HCT116 (cell line): Measurements from ENCODE around the gene TIGD2. TPM values are rescaled to one million over a fixed set of nuclear protein-coding genes. Genes with fewer than 3 reads are reported as not detected.

Experiments used
- ATAC-seq: fragments of 200-7000 bp; cut with Tn5 transposase; 2 replicates; pipeline ENCODE4 v1.9.1; 2020; ENCODE audit warnings: mild to moderate bottlenecking, moderate library complexity
- BruUV-seq: library from RNA; stranded (reverse); fragments of 400-500 nt; replicated peaks from 2 replicates; lab custom pipeline; 2021; lab: Mats Ljungman, UMichigan
- CTCF ChIA-PET: fragments of 300-600 bp; sonication (Branson Sonifier 250); formaldehyde crosslinking; loops from one replicate; lab custom pipeline; 2021; ENCODE audit warnings: antibody characterized with exemption; lab: Charles Lee
- POLR2A ChIA-PET: fragments of 300-600, 350-600 bp; sonication (Branson Sonifier 250); formaldehyde crosslinking; loops from one replicate; lab custom pipeline; 2021; ENCODE audit warnings: antibody characterized with exemption; lab: Charles Lee
- RAD21 ChIA-PET, 2 experiments: fragments of 300-600 bp; sonication (Branson Sonifier 250); formaldehyde crosslinking; loops; one replicate each; lab custom pipeline; 2023; ENCODE audit warnings: low total read pairs in 2 of 2; ENCODE audit not compliant: uncharacterized antibody in 2 of 2, unreplicated experiment in 2 of 2, low non-redundant PET in 1 of 2; lab: Charles Lee
- DNase-seq: peaks from one replicate; pipeline ENCODE4 v3.0.0-alpha.2; 2010; ENCODE audit warnings: low read depth, low spot score
- H2AFZ ChIP-seq: fragments of 200-600 bp; shearing (Covaris generic), sonication (generic); 2 replicates; pipeline ENCODE4 v1.6.1; 2017; ENCODE audit warnings: low read depth, mixed run types, mixed read lengths, antibody characterized with exemption, low read length; ENCODE audit not compliant: poor library complexity, severe bottlenecking
- H3K27ac ChIP-seq: 2 replicates; pipeline ENCODE4 v1.5.1; 2012; ENCODE audit warnings: low read depth, low read length
- H3K27me3 ChIP-seq: fragments of 200-600 bp; sonication (generic); 2 replicates; pipeline ENCODE4 v1.6.1; 2016; ENCODE audit warnings: mixed run types, low read length, mixed read lengths; ENCODE audit not compliant: insufficient read depth
- H3K36me3 ChIP-seq, 2 experiments: fragments of 200-500 bp in 1 of 2; fragments of 200-600 bp in 1 of 2; sonication (Bioruptor generic) in 1 of 2; sonication (generic) in 1 of 2; 2 replicates each; pipeline versions ENCODE4 v1.5.1 to v1.6.1; 2014 to 2016; ENCODE audit warnings: low read length in 2 of 2, inconsistent platforms in 1 of 2, mixed read lengths in 1 of 2, mixed run types in 1 of 2; ENCODE audit not compliant: insufficient read depth in 2 of 2, control insufficient read depth in 1 of 2
- H3K4me1 ChIP-seq, 2 experiments: fragments of 200-600 bp in 1 of 2; sonication (generic) in 1 of 2; 2 replicates each; pipeline versions ENCODE4 v1.5.1 to v1.6.1; 2012 to 2017; ENCODE audit warnings: low read length in 2 of 2, inconsistent platforms in 1 of 2, mild to moderate bottlenecking in 1 of 2, mixed read lengths in 1 of 2, mixed run types in 1 of 2, moderate library complexity in 1 of 2; ENCODE audit not compliant: insufficient read depth in 2 of 2, control insufficient read depth in 1 of 2
- H3K4me2 ChIP-seq: fragments of 200-600 bp; sonication (generic); 2 replicates; pipeline ENCODE4 v1.6.1; 2017; ENCODE audit warnings: mixed run types, low read length, mixed read lengths
- H3K4me3 ChIP-seq, 2 experiments: fragments of 200-600 bp in 1 of 2; sonication (generic) in 1 of 2; replicated peaks in 1 of 2; 2 replicates each; pipeline ENCODE4 v1.5.1; 2011 to 2016; ENCODE audit warnings: low read length in 2 of 2, control low read depth in 1 of 2, low read depth in 1 of 2, mild to moderate bottlenecking in 1 of 2, mixed read lengths in 1 of 2, mixed run types in 1 of 2
- H3K79me2 ChIP-seq: fragments of 200-600 bp; sonication (generic); 2 replicates; pipeline ENCODE4 v1.6.1; 2017; ENCODE audit warnings: mild to moderate bottlenecking, mixed run types, low read length, moderate library complexity, mixed read lengths; ENCODE audit not compliant: insufficient read depth
- H3K9ac ChIP-seq: fragments of 200-600 bp; sonication (generic); 2 replicates; pipeline ENCODE4 v1.6.1; 2016; ENCODE audit warnings: low read length, mixed read lengths
- H3K9me2 ChIP-seq: fragments of 200-600 bp; sonication (generic), shearing (Covaris generic); 2 replicates; pipeline ENCODE4 v1.6.1; 2017; ENCODE audit warnings: mixed run types, mild to moderate bottlenecking, moderate library complexity; ENCODE audit not compliant: insufficient read depth
- H3K9me3 ChIP-seq, 2 experiments: fragments of 200-500 bp in 1 of 2; fragments of 200-600 bp in 1 of 2; sonication (Bioruptor generic) in 1 of 2; sonication (generic) in 1 of 2; 2 replicates each; pipeline ENCODE4 v1.6.1; 2014 to 2017; ENCODE audit warnings: low read length in 2 of 2, mixed read lengths in 2 of 2, inconsistent platforms in 1 of 2, low read depth in 1 of 2, mild to moderate bottlenecking in 1 of 2, mixed run types in 1 of 2, moderate library complexity in 1 of 2; ENCODE audit not compliant: control insufficient read depth in 1 of 2, insufficient read depth in 1 of 2
- H4K20me1 ChIP-seq: fragments of 200-600 bp; sonication (generic), shearing (Covaris generic); 2 replicates; pipeline ENCODE4 v1.6.1; 2017; ENCODE audit warnings: mixed run types, mild to moderate bottlenecking, moderate library complexity; ENCODE audit not compliant: insufficient read depth
- CEBPB ChIP-seq: IDR thresholded peaks from 2 replicates; pipeline ENCODE4 v1.6.1; 2012; ENCODE audit warnings: low read depth
- EZH2phosphoT487 ChIP-seq: fragments of 200-600 bp; IDR thresholded peaks from 2 replicates; pipeline ENCODE4 v1.6.1; 2018; ENCODE audit warnings: antibody characterized with exemption, borderline replicate concordance
- FOSL1 ChIP-seq: IDR thresholded peaks from 2 replicates; pipeline ENCODE4 v1.6.1; 2012; ENCODE audit warnings: low read depth
- RAD21 ChIP-seq: IDR thresholded peaks from 2 replicates; pipeline ENCODE4 v1.6.1; 2012; ENCODE audit warnings: low read depth, mild to moderate bottlenecking
- SP1 ChIP-seq: IDR thresholded peaks from 2 replicates; pipeline ENCODE4 v1.6.1; 2012; ENCODE audit warnings: low read depth
- TCF7L2 ChIP-seq: IDR thresholded peaks from 2 replicates; pipeline ENCODE4 v1.7.0; 2011; ENCODE audit warnings: borderline replicate concordance, inconsistent platforms; ENCODE audit not compliant: insufficient read depth, insufficient read length; ENCODE audit errors: extremely low read depth
- ZFX ChIP-seq: fragments of 450-650 bp; IDR thresholded peaks from 2 replicates; pipeline ENCODE4 v1.6.1; 2017
- ZNF274 ChIP-seq: fragments of 200-500 bp; sonication (Bioruptor generic); IDR thresholded peaks from 2 replicates; pipeline ENCODE4 v1.6.1; 2014; ENCODE audit warnings: mild to moderate bottlenecking, low read depth, low read length, inconsistent platforms
- intact Hi-C: fragments of 100-400 bp; cut with micrococcal nuclease; formaldehyde crosslinking; loops from 2 replicates; pipeline ENCODE4 v1.10.0; 2022
- total RNA-seq: library from RNA; stranded (reverse); gene quantifications from one replicate; pipeline ENCODE4 v1.2.1, GENCODE V29; 2021; ENCODE audit not compliant: unreplicated experiment
- TF ChIP-seq, protein P1 (sequence below): IDR thresholded peaks from 2 replicates; pipeline ENCODE4 v1.6.1; 2012
- TF ChIP-seq, protein P2 (sequence below): IDR thresholded peaks from 2 replicates; pipeline ENCODE4 v1.6.1; 2011; ENCODE audit warnings: mild to moderate bottlenecking, low read length, moderate library complexity; ENCODE audit not compliant: insufficient replicate concordance; ENCODE audit errors: extremely low read depth

The TIGD2 gene
- total RNA-seq, 1 experiment from 2014 or later, result 10.3 TPM

DNA sequence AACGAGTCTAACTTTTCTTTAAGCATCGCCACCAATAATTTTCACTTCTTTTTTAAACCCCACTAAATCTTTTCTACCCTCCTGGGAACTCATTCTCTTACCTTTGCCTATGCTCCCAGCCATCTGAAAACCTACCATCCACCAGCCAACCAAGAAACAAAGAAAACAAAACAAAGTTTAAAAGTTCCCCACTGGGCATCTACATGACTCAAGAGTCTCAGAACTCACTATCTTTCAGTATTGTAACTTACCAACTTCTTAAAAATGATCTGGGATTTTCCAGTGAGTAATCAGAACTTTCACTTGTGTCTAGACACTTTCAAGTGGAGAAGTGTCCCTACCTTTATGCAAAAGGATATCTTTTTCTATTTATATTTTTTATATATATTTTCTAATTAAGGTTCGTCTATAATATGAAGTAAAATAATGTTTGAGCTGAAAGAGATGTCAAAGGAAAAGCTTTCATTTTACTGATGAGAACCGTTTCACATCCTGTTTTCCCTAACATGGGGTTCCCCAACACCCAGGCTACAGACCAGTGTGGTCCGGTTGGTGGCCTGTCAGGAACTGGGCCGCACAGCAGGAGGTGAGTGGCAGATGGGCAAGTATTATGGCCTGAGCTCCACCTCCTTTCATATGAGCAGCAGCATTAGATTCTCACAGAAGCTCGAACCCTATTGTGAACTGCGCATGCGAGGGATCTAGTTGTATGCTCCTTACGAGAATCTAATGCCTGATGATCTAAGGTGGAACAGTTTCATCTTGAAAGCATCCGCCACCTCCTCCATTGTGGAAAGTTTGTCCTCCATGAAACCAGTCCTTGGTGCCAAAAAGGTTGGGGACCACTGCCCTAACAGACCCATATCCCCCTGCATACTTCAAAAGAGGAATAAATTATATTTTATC lies 9.8 kb upstream of the TIGD2 start:
- Histone ChIP-seq H2AFZ (no peak overlapping the region), H3K9me3 (no peaks in the 10 kb centered on the region), H3K36me3 (no peaks in the 10 kb centered on the region), H3K4me3 (no peak overlapping the region), H3K9ac (no peak overlapping the region), H3K79me2 (no peaks in the 10 kb centered on the region), H3K4me2 (no peak overlapping the region), H4K20me1 (no peaks in the 10 kb centered on the region), H3K27me3 (no peaks in the 10 kb centered on the region), H3K4me1 (no peaks in the 10 kb centered on the region), H3K9me2 (no peaks in the 10 kb centered on the region), H3K27ac (no peak overlapping the region)
- POLR2A ChIA-PET, result no interaction called here
- intact Hi-C loops, result no loop called here
- CTCF ChIA-PET, result no interaction called here
- RAD21 ChIA-PET, result no interaction called here
- BruUV-seq, result no TSS peak
- TF ChIP-seq, protein P1, sequence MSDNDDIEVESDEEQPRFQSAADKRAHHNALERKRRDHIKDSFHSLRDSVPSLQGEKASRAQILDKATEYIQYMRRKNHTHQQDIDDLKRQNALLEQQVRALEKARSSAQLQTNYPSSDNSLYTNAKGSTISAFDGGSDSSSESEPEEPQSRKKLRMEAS, result no peak
- TF ChIP-seq CEBPB, result no peak
- no peak for TF ChIP-seq RAD21
- TF ChIP-seq, protein P2, sequence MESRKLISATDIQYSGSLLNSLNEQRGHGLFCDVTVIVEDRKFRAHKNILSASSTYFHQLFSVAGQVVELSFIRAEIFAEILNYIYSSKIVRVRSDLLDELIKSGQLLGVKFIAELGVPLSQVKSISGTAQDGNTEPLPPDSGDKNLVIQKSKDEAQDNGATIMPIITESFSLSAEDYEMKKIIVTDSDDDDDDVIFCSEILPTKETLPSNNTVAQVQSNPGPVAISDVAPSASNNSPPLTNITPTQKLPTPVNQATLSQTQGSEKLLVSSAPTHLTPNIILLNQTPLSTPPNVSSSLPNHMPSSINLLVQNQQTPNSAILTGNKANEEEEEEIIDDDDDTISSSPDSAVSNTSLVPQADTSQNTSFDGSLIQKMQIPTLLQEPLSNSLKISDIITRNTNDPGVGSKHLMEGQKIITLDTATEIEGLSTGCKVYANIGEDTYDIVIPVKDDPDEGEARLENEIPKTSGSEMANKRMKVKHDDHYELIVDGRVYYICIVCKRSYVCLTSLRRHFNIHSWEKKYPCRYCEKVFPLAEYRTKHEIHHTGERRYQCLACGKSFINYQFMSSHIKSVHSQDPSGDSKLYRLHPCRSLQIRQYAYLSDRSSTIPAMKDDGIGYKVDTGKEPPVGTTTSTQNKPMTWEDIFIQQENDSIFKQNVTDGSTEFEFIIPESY, result no peak
- no peak for TF ChIP-seq FOSL1
- no peak for TF ChIP-seq TCF7L2
- TF ChIP-seq SP1, result no peak
- TF ChIP-seq ZFX, result no peak
- TF ChIP-seq ZNF274, result no peak
- TF ChIP-seq EZH2phosphoT487, result no peak
- DNase-seq, result no peak
- ATAC-seq, result no peak
